ENCODE data around the gene CABP2. TPM values are rescaled to one million over a fixed set of nuclear protein-coding genes. Genes with fewer than 3 reads are reported as not detected.

The CABP2 gene
- total and polyA plus RNA-seq, 10 of the 15 experiments (the other 5 are each of a cell fraction or from before 2014, with no cell fraction given): not detected

DNA sequence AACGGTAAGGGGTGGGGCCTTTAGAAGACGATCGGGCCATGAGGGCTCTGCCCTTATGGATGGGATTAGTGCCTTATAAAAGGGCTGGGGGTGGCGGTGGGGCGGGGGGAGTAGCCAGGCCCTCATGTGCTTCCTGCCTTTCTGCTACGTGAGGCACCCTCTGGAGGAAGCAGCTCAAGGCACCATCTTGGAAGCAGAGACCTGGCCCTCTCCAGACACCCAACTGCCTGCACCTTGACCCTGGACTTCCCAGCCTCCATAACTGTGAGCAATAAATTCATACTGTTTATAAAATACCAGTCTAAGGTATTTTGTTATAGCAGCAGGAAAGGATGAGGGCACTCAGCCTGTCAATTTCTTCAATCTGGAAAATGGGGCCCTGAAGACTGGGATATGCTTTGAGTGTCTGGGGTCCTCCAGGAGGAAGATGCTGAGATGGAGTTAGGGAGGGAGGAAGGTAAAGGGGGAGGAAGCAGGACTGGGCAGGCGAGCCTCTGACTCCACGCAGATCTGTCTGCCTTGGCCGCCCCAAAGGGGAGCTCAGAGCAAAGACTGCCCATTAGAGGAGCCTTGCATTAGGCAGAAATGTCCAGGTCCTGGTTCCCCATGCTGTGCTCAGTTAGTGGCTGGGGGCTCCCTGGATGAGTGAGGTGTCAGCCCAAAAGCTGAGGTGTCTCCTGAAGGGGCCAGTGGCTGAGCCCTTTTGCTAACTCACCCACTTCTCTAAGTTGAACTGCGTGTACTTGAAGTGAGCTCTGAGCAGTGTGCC is 5.3 kb downstream of the CABP2 start:
- no peak overlapping the region for H2AFZ ChIP-seq (ENCODE audit: control insufficient read depth, low read depth, low read length)
- H3K79me2 ChIP-seq (ENCODE audit: control insufficient read depth, insufficient read depth, low read length): no peaks in the 10 kb centered on the region
- no peaks in the 10 kb centered on the region; a peak in 2 of 4 replicates for H3K27me3 ChIP-seq (replicated peaks in 1 of 2; ENCODE audit: control insufficient read depth in 2 of 2, insufficient read depth in 2 of 2, low read length in 1 of 2)
- in situ Hi-C loops (cut with MboI) (no loop called here), intact Hi-C loops (cut with micrococcal nuclease; ENCODE audit: unreplicated experiment) (no loop called here)
- no peak overlapping the region for H3K4me2 ChIP-seq (ENCODE audit: control insufficient read depth, insufficient read depth)
- H4K20me1 ChIP-seq (ENCODE audit: control insufficient read depth, insufficient read depth): no peaks in the 10 kb centered on the region
- H3K4me3 ChIP-seq: no peak overlapping the region
- no TSS peak for BruUV-seq (replicated peaks)
- POLR2A ChIA-PET: interaction anchor here (0.5 kb wide), 1 partner anchor 127 kb away, joined by 5 read pairs; no protein-coding TSS in a partner anchor
- DNase-seq (ENCODE audit: low read depth, low spot score): no peak
- 60% methylated on average over 10 of the region's 10 CpGs for WGBS (ENCODE audit: insufficient coverage, insufficient replicate concordance, low lambda C conversion rate, missing lambda C conversion rate)
- CTCF ChIA-PET: interaction anchor here (1.6 kb wide), 1 partner anchor 166 kb away, joined by 3 read pairs; no protein-coding TSS in a partner anchor
- H3K27ac ChIP-seq (ENCODE audit: control insufficient read depth, insufficient read depth): no peak overlapping the region
- RAD21 ChIA-PET (ENCODE audit: unreplicated experiment): no interaction called here
- FAIRE-seq: no peak
- H3K4me1 ChIP-seq (ENCODE audit: control insufficient read depth, insufficient read depth, low read length): no peaks in the 10 kb centered on the region
- TF ChIP-seq, protein P1, sequence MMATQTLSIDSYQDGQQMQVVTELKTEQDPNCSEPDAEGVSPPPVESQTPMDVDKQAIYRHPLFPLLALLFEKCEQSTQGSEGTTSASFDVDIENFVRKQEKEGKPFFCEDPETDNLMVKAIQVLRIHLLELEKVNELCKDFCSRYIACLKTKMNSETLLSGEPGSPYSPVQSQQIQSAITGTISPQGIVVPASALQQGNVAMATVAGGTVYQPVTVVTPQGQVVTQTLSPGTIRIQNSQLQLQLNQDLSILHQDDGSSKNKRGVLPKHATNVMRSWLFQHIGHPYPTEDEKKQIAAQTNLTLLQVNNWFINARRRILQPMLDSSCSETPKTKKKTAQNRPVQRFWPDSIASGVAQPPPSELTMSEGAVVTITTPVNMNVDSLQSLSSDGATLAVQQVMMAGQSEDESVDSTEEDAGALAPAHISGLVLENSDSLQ (IDR thresholded peaks at IDR 0.05): no peak
- TF ChIP-seq, protein P2, sequence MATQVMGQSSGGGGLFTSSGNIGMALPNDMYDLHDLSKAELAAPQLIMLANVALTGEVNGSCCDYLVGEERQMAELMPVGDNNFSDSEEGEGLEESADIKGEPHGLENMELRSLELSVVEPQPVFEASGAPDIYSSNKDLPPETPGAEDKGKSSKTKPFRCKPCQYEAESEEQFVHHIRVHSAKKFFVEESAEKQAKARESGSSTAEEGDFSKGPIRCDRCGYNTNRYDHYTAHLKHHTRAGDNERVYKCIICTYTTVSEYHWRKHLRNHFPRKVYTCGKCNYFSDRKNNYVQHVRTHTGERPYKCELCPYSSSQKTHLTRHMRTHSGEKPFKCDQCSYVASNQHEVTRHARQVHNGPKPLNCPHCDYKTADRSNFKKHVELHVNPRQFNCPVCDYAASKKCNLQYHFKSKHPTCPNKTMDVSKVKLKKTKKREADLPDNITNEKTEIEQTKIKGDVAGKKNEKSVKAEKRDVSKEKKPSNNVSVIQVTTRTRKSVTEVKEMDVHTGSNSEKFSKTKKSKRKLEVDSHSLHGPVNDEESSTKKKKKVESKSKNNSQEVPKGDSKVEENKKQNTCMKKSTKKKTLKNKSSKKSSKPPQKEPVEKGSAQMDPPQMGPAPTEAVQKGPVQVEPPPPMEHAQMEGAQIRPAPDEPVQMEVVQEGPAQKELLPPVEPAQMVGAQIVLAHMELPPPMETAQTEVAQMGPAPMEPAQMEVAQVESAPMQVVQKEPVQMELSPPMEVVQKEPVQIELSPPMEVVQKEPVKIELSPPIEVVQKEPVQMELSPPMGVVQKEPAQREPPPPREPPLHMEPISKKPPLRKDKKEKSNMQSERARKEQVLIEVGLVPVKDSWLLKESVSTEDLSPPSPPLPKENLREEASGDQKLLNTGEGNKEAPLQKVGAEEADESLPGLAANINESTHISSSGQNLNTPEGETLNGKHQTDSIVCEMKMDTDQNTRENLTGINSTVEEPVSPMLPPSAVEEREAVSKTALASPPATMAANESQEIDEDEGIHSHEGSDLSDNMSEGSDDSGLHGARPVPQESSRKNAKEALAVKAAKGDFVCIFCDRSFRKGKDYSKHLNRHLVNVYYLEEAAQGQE (IDR thresholded peaks at IDR 0.05; ENCODE audit: low read depth, low read length): no peak
- no peak for TF ChIP-seq CEBPB (IDR thresholded peaks at IDR 0.05; ENCODE audit: borderline replicate concordance in 1 of 2, low read depth in 2 of 2, low read length in 2 of 2)
- no peak for TF ChIP-seq PAX5 (IDR thresholded peaks at IDR 0.05; ENCODE audit: borderline replicate concordance, low read depth, low read length)
- TF ChIP-seq IRF4 (IDR thresholded peaks at IDR 0.05; ENCODE audit: low read depth, low read length): no peak
- no peak for TF ChIP-seq BMI1 (IDR thresholded peaks at IDR 0.05; ENCODE audit: borderline replicate concordance)
- no peak for TF ChIP-seq ZSCAN29 (IDR thresholded peaks at IDR 0.05)
- TF ChIP-seq KDM1A (IDR thresholded peaks at IDR 0.05; ENCODE audit: borderline replicate concordance): no peak
- TF ChIP-seq FOXM1 (IDR thresholded peaks at IDR 0.05; ENCODE audit: low read depth, low read length): no peak
- no peaks in the 10 kb centered on the region for H3K36me3 ChIP-seq (ENCODE audit: control insufficient read depth in 2 of 2, insufficient read depth in 2 of 2, low read length in 1 of 2)
- no peak overlapping the region for H3K9ac ChIP-seq (ENCODE audit: control insufficient read depth, insufficient read depth, low read length)
- H3K9me3 ChIP-seq (replicated peaks; ENCODE audit: control insufficient read depth, insufficient read depth, low read length): no peaks in the 10 kb centered on the region
- no peak for ATAC-seq
- SMC1A ChIA-PET (ENCODE audit: uncharacterized antibody, unreplicated experiment): no interaction called here
